ENCODE measurements around the gene CYP21A2. TPM values are rescaled to one million over a fixed set of nuclear protein-coding genes. Genes with fewer than 3 reads are reported as not detected.

The CYP21A2 gene
- total RNA-seq, 4 donors from 2014 or later: 1.0 to 15.3 (median 3.9) TPM

DNA sequence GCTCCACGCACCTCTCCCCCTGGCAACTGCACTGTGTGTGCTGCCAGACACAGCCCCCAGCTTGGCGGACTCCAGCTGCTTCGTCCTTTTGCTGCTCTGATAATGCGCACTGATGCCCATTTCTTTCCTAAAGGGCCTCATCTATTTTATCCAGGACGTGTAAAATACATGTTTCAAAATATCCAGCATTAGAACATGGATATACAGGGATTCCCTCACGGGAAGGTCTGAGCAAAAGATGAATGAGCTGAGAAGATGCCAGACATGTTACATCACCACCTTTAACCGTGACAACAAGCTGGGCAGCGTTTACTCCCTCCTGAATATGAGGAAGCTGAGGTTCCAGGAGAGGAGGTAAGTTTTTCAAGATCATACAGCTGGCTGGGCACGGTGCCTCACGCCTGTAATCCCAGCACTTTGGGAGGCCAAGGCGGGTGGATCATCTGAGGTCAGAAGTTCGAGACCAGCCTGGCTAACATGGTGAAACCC is 38.1 kb downstream of the CYP21A2 start:
- TF ChIP-seq, protein P1, sequence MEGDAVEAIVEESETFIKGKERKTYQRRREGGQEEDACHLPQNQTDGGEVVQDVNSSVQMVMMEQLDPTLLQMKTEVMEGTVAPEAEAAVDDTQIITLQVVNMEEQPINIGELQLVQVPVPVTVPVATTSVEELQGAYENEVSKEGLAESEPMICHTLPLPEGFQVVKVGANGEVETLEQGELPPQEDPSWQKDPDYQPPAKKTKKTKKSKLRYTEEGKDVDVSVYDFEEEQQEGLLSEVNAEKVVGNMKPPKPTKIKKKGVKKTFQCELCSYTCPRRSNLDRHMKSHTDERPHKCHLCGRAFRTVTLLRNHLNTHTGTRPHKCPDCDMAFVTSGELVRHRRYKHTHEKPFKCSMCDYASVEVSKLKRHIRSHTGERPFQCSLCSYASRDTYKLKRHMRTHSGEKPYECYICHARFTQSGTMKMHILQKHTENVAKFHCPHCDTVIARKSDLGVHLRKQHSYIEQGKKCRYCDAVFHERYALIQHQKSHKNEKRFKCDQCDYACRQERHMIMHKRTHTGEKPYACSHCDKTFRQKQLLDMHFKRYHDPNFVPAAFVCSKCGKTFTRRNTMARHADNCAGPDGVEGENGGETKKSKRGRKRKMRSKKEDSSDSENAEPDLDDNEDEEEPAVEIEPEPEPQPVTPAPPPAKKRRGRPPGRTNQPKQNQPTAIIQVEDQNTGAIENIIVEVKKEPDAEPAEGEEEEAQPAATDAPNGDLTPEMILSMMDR (IDR thresholded peaks at IDR 0.05): no peak
- peak in 1 of 2 donors; percentile 84 for TF ChIP-seq EP300 (IDR thresholded peaks at IDR 0.05)
- TF ChIP-seq POLR2A (IDR thresholded peaks at IDR 0.05): no peak
- no peaks in the 10 kb centered on the region for H3K9me3 ChIP-seq
- H3K4me3 ChIP-seq: no peak overlapping the region
- peaks cover 0 to 58% (median 22%) of the 10 kb centered on the region in 4 donors for H3K4me1 ChIP-seq
- WGBS, 2 donors: 55 to 64% methylated on average over 12 of the region's 12 CpGs
- DNase-seq (ENCODE audit: low spot score in 2 of 2): peak; percentile 65 to 83
- peak overlapping the region; percentile 36 to 84 (median 68) for H3K27ac ChIP-seq
- H3K36me3 ChIP-seq: peaks cover 0 to 43% (median 0%) of the 10 kb centered on the region in 3 donors
- no peaks in the 10 kb centered on the region for H3K27me3 ChIP-seq

DNA sequence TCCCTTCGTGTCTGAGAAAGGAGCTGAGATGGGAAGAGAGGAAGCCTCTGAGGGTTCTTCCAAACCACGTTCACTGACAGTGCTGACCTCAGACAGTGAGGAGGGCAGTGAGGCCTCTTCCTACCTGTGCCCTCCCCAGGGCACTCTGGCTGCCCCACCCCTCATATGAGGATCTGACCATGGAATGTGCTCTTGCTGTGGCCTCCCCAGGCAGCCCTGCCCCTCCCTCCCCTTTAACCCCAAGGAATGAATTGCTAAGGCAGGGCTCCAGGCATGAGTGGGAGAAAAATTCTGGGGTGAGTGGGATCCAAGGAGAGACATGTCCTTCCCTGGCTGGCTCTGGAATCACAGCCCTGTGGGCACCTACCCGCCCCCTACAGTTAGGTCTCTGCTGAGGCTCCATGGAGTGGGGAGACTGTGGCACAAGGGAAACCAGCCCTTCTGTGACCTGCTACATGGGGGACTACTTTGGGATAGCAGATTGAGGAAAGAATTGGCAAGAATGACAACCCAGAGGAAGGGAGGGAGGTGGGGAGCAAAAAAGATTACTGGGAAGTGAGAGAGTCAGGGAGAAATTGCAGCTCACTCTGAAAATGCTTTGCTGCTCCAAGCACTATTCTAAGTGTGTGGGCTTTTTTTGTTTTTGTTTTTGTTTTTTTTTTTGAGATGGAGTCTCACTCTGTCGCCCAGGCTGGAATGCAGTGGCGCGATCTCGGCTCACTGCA is 41.5 kb downstream of the CYP21A2 start:
- H3K27ac ChIP-seq: peak overlapping the region; percentile 29 to 89 (median 78)

DNA sequence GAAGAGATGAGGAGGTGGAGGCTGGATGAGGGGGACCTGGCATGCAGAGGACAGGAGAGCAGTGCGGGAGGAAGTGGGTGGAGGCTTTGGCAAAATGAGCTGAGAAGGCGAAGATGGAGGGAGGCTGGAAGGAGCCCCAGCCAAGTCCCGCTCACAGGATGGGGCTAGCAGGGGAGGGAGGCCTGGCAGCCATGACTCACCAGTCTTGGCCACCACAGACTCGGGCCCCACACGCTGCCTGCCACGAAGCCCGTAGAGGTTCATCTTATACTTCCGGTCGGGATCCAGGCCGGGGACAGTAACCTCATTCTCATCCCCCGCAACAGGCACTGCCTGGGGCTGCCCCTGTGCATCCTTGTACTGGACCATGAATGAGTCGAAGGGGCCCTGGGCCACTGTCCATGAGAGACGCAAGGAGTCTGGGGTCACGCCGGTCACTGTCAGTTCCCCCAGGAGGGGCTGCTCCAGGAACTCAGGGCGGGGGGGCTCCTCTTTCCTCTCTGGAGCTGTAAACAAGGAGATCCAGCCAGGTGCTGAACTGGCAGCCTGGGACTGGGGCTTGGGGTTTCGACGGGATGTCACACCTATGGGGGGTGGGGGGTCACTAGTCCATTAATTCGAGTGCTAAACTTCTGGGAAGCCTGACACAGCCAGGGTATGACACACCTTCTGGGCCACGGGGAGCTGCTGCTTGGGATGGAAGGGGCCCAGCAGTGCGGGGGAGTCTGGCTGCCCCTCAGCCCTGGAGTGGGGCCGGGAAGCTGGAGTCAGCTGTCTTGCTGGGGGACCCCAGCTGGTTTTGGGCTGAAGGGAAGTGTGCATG is 43.2 kb downstream of the CYP21A2 start:
- peaks cover 0 to 34% (median 0%) of the 10 kb centered on the region in 3 donors for H3K36me3 ChIP-seq
- H3K27me3 ChIP-seq: no peaks in the 10 kb centered on the region
- no peak overlapping the region for H3K4me3 ChIP-seq
- no peaks in the 10 kb centered on the region for H3K9me3 ChIP-seq
- peaks cover 0 to 80% (median 30%) of the 10 kb centered on the region in 4 donors for H3K4me1 ChIP-seq
- peak; percentile 57 to 65 for DNase-seq (ENCODE audit: low spot score in 2 of 2)
- TF ChIP-seq, protein P1 (IDR thresholded peaks at IDR 0.05): no peak
- no peak for TF ChIP-seq EP300 (IDR thresholded peaks at IDR 0.05)
- no peak for TF ChIP-seq POLR2A (IDR thresholded peaks at IDR 0.05)
- H3K27ac ChIP-seq: peak overlapping the region; percentile 53 to 89 (median 78)
- WGBS, 2 donors: 21 to 29% methylated on average over 16 to 18 of the region's 22 CpGs

More for the DNA sequence above, 41.5 kb downstream of the CYP21A2 start:
- Histone ChIP-seq H3K4me1 (peaks cover 0 to 74% (median 30%) of the 10 kb centered on the region in 4 donors), H3K9me3 (no peaks in the 10 kb centered on the region), H3K36me3 (peaks cover 0 to 28% (median 0%) of the 10 kb centered on the region in 3 donors), H3K4me3 (no peak overlapping the region), H3K27me3 (no peaks in the 10 kb centered on the region)
- WGBS, 2 donors: 39 to 47% methylated on average over 7 of the region's 7 CpGs
- TF ChIP-seq, protein P1 (IDR thresholded peaks at IDR 0.05): no peak
- TF ChIP-seq EP300 (IDR thresholded peaks at IDR 0.05) (peak in 1 of 2 donors; percentile 22), POLR2A (IDR thresholded peaks at IDR 0.05) (no peak)
- DNase-seq (ENCODE audit: low spot score in 2 of 2): no peak

DNA sequence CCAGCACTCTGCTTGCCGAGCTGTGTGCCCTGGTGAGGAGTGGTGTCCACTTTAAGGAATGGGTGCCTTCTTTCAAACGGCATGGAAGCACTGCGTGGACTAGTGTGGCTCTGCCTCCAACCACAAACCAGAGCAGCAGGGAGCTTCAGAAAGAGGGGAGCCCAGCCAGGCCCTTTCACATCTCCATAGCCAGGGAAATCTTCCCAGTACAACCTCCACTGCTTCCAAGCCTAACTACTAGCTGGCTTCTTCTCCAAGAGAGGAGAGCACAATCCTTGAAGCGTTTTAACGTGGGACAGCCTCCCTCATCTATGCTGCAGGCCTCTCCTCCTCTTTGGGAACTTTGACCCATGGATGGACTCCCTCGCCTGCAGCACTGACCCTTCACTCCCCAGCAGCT is 44.3 kb downstream of the CYP21A2 start:
- DNase-seq (ENCODE audit: low spot score in 2 of 2): no peak
- Histone ChIP-seq H3K27me3 (peaks cover 0 to 8% of the 10 kb centered on the region in 2 donors), H3K27ac (peak overlapping the region; percentile 53 to 89 (median 78)), H3K9me3 (no peaks in the 10 kb centered on the region), H3K4me3 (no peak overlapping the region), H3K36me3 (peaks cover 0 to 34% (median 0%) of the 10 kb centered on the region in 3 donors), H3K4me1 (peaks cover 0 to 80% (median 36%) of the 10 kb centered on the region in 4 donors)
- WGBS, 2 donors: 32 to 33% methylated on average over 6 of the region's 6 CpGs
- TF ChIP-seq EP300 (IDR thresholded peaks at IDR 0.05) (no peak), POLR2A (IDR thresholded peaks at IDR 0.05) (no peak)
- TF ChIP-seq, protein P1 (IDR thresholded peaks at IDR 0.05): no peak
